Activated T-cell treated with anti-CD3 and anti-CD28 coated beads for 48 hours (primary cell): Measurements from ENCODE around the gene NAPA.
"Not testable (repeated sequence)": the region's sequence is repeated elsewhere in the genome, so short reads cannot be mapped to it uniquely, and the experiment has no call there.

Experiments used
- DNase-seq: peaks from one replicate; pipeline ENCODE4 v3.0.0-alpha.2; 2020; ENCODE audit warnings: low read depth

NAPA gene

GRCh38 chr19:47486220-47486619 is 28.6 kb downstream of the NAPA start:
- DNase-seq, result not testable (repeated sequence)

- no peak for DNase-seq
These were observed 29.7 kb downstream of the NAPA start for GRCh38 chr19:47485210-47485609.

GRCh38 chr19:47483800-47484690 is 30.8 kb downstream of the NAPA start, which contains the start of gene KPTN:
TSS of gene KPTN (minus strand) at chr19:47484219. CDS start at chr19:47484160, 59 bp downstream.
- DNase-seq, result peak; percentile 89

- DNase-seq, result no peak
These were observed 31.7 kb downstream of the NAPA start for GRCh38 chr19:47483200-47483599.

GRCh38 chr19:47481460-47482052 is 33.3 kb downstream of the NAPA start:
- DNase-seq, result no peak

- no peak for DNase-seq
These were observed 34.2 kb downstream of the NAPA start for GRCh38 chr19:47480658-47481057.

GRCh38 chr19:47479701-47480503 is 35.0 kb downstream of the NAPA start:
- DNase-seq, result no peak

- DNase-seq, result no peak
These were observed 38.4 kb downstream of the NAPA start for GRCh38 chr19:47476438-47476972.

- DNase-seq, result no peak
These were observed 39.4 kb downstream of the NAPA start for GRCh38 chr19:47475465-47475864.

- no peak for DNase-seq
These were observed 41.5 kb downstream of the NAPA start for GRCh38 chr19:47473336-47473735.

GRCh38 chr19:47471733-47472457 is 43.0 kb downstream of the NAPA start, which contains the start of gene SLC8A2:
TSS of gene SLC8A2 (minus strand) at chr19:47471893. CDS start at chr19:47466403, 5,490 bp downstream.
- DNase-seq, result peak; percentile 39

- no peak for DNase-seq
These were observed 43.5 kb downstream of the NAPA start for GRCh38 chr19:47471381-47471732.

- DNase-seq, result no peak
These were observed 44.2 kb downstream of the NAPA start for GRCh38 chr19:47470447-47471195.

GRCh38 chr19:47469719-47470118 is 45.1 kb downstream of the NAPA start:
- no peak for DNase-seq

GRCh38 chr19:47469363-47469700 is 45.5 kb downstream of the NAPA start:
- no peak for DNase-seq

GRCh38 chr19:47467914-47468313 is 46.9 kb downstream of the NAPA start:
- DNase-seq, result no peak

- DNase-seq, result no peak
These were observed 48.9 kb downstream of the NAPA start for GRCh38 chr19:47465957-47466356.

- DNase-seq, result no peak
These were observed 50.0 kb downstream of the NAPA start for GRCh38 chr19:47464675-47465419.

GRCh38 chr19:47461876-47462275 is 53.0 kb downstream of the NAPA start:
- no peak for DNase-seq

- DNase-seq, result no peak
These were observed 55.4 kb downstream of the NAPA start for GRCh38 chr19:47459477-47459876.
